ENCODE data around the gene STX11. TPM values are rescaled to one million over a fixed set of nuclear protein-coding genes. Genes with fewer than 3 reads are reported as not detected.

The STX11 gene
- total RNA-seq, 1 donor from 2014 or later: 15.6 TPM

Other genes with a start within 250 kb of the STX11 start
- 14.6 and 19.8 TPM in 2 replicates for gene PLAGL1, start 142.3 kb upstream of the STX11 start, total RNA-seq
- 214 and 217 TPM in 2 replicates for gene SF3B5, start 54.9 kb upstream of the STX11 start, total RNA-seq
- 36.7 and 45.1 TPM in 2 replicates for gene UTRN, start 134.8 kb downstream of the STX11 start, total RNA-seq